Measurements from ENCODE around the gene ELOVL2. TPM values are rescaled to one million over a fixed set of nuclear protein-coding genes. Genes with fewer than 3 reads are reported as not detected.

Gene ELOVL2
- total RNA-seq, 1 donor from 2014 or later, result under 0.01 TPM

- FAIRE-seq (no peak), DNase-seq (ENCODE audit: low read depth) (peak; percentile 73)
- Histone ChIP-seq H3K36me3 (ENCODE audit: control insufficient read depth, insufficient read depth, low read length) (no peaks in the 10 kb centered on the region), H3K27me3 (ENCODE audit: control insufficient read depth, insufficient read depth, low read length) (no peaks in the 10 kb centered on the region), H3K4me3 (ENCODE audit: low read depth, low read length) (no peak overlapping the region)
- TF ChIP-seq CTCF (IDR thresholded peaks at IDR 0.05; ENCODE audit: insufficient read depth, low read length, severe bottlenecking), result no peak
These were observed 81.4 kb downstream of the ELOVL2 start for GRCh38 chr6:10962673-10963072.

- TF ChIP-seq CTCF (IDR thresholded peaks at IDR 0.05; ENCODE audit: insufficient read depth, low read length, severe bottlenecking), result no peak
- no peak for DNase-seq (ENCODE audit: low read depth)
- no peak overlapping the region for H3K4me3 ChIP-seq (ENCODE audit: low read depth, low read length)
- H3K27me3 ChIP-seq (ENCODE audit: control insufficient read depth, insufficient read depth, low read length), result no peaks in the 10 kb centered on the region
- no peak for FAIRE-seq
- no peaks in the 10 kb centered on the region for H3K36me3 ChIP-seq (ENCODE audit: control insufficient read depth, insufficient read depth, low read length)
These were observed 82.3 kb downstream of the ELOVL2 start for GRCh38 chr6:10961837-10962236.

- DNase-seq (ENCODE audit: low read depth) (no peak), FAIRE-seq (no peak)
- no peak for TF ChIP-seq CTCF (IDR thresholded peaks at IDR 0.05; ENCODE audit: insufficient read depth, low read length, severe bottlenecking)
- Histone ChIP-seq H3K4me3 (ENCODE audit: low read depth, low read length) (no peak overlapping the region), H3K36me3 (ENCODE audit: control insufficient read depth, insufficient read depth, low read length) (no peaks in the 10 kb centered on the region), H3K27me3 (ENCODE audit: control insufficient read depth, insufficient read depth, low read length) (no peaks in the 10 kb centered on the region)
These were observed 83.9 kb downstream of the ELOVL2 start for GRCh38 chr6:10960171-10960570.

- FAIRE-seq (no peak), DNase-seq (ENCODE audit: low read depth) (no peak)
- Histone ChIP-seq H3K4me3 (ENCODE audit: low read depth, low read length) (no peak overlapping the region), H3K36me3 (ENCODE audit: control insufficient read depth, insufficient read depth, low read length) (no peaks in the 10 kb centered on the region), H3K27me3 (ENCODE audit: control insufficient read depth, insufficient read depth, low read length) (no peaks in the 10 kb centered on the region)
- TF ChIP-seq CTCF (IDR thresholded peaks at IDR 0.05; ENCODE audit: insufficient read depth, low read length, severe bottlenecking), result no peak
These were observed 86.7 kb downstream of the ELOVL2 start for GRCh38 chr6:10957414-10957886.

- TF ChIP-seq CTCF (IDR thresholded peaks at IDR 0.05; ENCODE audit: insufficient read depth, low read length, severe bottlenecking), result no peak
- Histone ChIP-seq H3K4me3 (ENCODE audit: low read depth, low read length) (no peak overlapping the region), H3K27me3 (ENCODE audit: control insufficient read depth, insufficient read depth, low read length) (no peaks in the 10 kb centered on the region), H3K36me3 (ENCODE audit: control insufficient read depth, insufficient read depth, low read length) (no peaks in the 10 kb centered on the region)
- FAIRE-seq (no peak), DNase-seq (ENCODE audit: low read depth) (no peak)
These were observed 87.3 kb downstream of the ELOVL2 start for GRCh38 chr6:10956776-10957175.

- DNase-seq (ENCODE audit: low read depth) (peak; percentile 57), FAIRE-seq (no peak)
- Histone ChIP-seq H3K36me3 (ENCODE audit: control insufficient read depth, insufficient read depth, low read length) (no peaks in the 10 kb centered on the region), H3K27me3 (ENCODE audit: control insufficient read depth, insufficient read depth, low read length) (no peaks in the 10 kb centered on the region), H3K4me3 (ENCODE audit: low read depth, low read length) (no peak overlapping the region)
- TF ChIP-seq CTCF (IDR thresholded peaks at IDR 0.05; ENCODE audit: insufficient read depth, low read length, severe bottlenecking), result peak; percentile 95
These were observed 89.5 kb downstream of the ELOVL2 start for GRCh38 chr6:10954590-10955010.

All from bronchial epithelial cell (primary cell).